ENCODE data around the gene ZNF672.

ZNF672 gene

GRCh38 chr1:248847956-248848561 lies 10.0 kb downstream of the ZNF672 start:
- Histone ChIP-seq H3K9me3 (ENCODE audit: insufficient read depth, low read depth, low read length) (no peaks in the 10 kb centered on the region), H4K20me1 (ENCODE audit: insufficient read depth, low read length, poor library complexity, severe bottlenecking) (no peaks in the 10 kb centered on the region), H2AFZ (ENCODE audit: low read length) (no peak overlapping the region), H3K9me2 (replicated peaks; ENCODE audit: low read depth, low read length) (no peaks in the 10 kb centered on the region), H3K27me3 (ENCODE audit: insufficient read depth, low read length, poor library complexity, severe bottlenecking) (no peaks in the 10 kb centered on the region), H3K36me3 (ENCODE audit: insufficient read depth, low read length) (peaks cover 62% of the 10 kb centered on the region; the same call in 1 of the 2 replicates), H3K9ac (ENCODE audit: low read depth, low read length, poor library complexity, severe bottlenecking) (no peak overlapping the region), H3F3A (ENCODE audit: low read depth) (no peaks in the 10 kb centered on the region), H3K4me1 (ENCODE audit: insufficient read depth, low read length, poor library complexity, severe bottlenecking) (peaks cover 21% of the 10 kb centered on the region), H3K4me3 (ENCODE audit: low read length, poor library complexity, severe bottlenecking) (no peak overlapping the region), H3K4me2 (ENCODE audit: low read depth, low read length, poor library complexity, severe bottlenecking) (no peak overlapping the region), H3K79me2 (ENCODE audit: insufficient read depth, low read length) (peaks cover 8% of the 10 kb centered on the region)
- TF ChIP-seq EZH2phosphoT487 (IDR thresholded peaks at IDR 0.05; ENCODE audit: borderline replicate concordance): no peak
- TF ChIP-seq, protein P1, sequence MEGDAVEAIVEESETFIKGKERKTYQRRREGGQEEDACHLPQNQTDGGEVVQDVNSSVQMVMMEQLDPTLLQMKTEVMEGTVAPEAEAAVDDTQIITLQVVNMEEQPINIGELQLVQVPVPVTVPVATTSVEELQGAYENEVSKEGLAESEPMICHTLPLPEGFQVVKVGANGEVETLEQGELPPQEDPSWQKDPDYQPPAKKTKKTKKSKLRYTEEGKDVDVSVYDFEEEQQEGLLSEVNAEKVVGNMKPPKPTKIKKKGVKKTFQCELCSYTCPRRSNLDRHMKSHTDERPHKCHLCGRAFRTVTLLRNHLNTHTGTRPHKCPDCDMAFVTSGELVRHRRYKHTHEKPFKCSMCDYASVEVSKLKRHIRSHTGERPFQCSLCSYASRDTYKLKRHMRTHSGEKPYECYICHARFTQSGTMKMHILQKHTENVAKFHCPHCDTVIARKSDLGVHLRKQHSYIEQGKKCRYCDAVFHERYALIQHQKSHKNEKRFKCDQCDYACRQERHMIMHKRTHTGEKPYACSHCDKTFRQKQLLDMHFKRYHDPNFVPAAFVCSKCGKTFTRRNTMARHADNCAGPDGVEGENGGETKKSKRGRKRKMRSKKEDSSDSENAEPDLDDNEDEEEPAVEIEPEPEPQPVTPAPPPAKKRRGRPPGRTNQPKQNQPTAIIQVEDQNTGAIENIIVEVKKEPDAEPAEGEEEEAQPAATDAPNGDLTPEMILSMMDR (conservative IDR thresholded peaks at IDR 0.05; ENCODE audit: low read length): no peak

- Histone ChIP-seq H3K4me2 (ENCODE audit: low read depth, low read length, poor library complexity, severe bottlenecking) (no peak overlapping the region), H3K36me3 (ENCODE audit: insufficient read depth, low read length) (peaks cover 65% of the 10 kb centered on the region; the same call in 1 of the 2 replicates), H3K9me3 (ENCODE audit: insufficient read depth, low read depth, low read length) (no peaks in the 10 kb centered on the region), H3K79me2 (ENCODE audit: insufficient read depth, low read length) (peaks cover 7% of the 10 kb centered on the region; the same call in 1 of the 2 replicates), H3K4me1 (ENCODE audit: insufficient read depth, low read length, poor library complexity, severe bottlenecking) (peaks cover 22% of the 10 kb centered on the region), H3K4me3 (ENCODE audit: low read length, poor library complexity, severe bottlenecking) (no peak overlapping the region), H2AFZ (ENCODE audit: low read length) (no peak overlapping the region), H3F3A (ENCODE audit: low read depth) (no peaks in the 10 kb centered on the region), H3K9me2 (replicated peaks; ENCODE audit: low read depth, low read length) (no peaks in the 10 kb centered on the region), H4K20me1 (ENCODE audit: insufficient read depth, low read length, poor library complexity, severe bottlenecking) (no peaks in the 10 kb centered on the region), H3K27me3 (ENCODE audit: insufficient read depth, low read length, poor library complexity, severe bottlenecking) (no peaks in the 10 kb centered on the region), H3K9ac (ENCODE audit: low read depth, low read length, poor library complexity, severe bottlenecking) (no peak overlapping the region)
- no peak for TF ChIP-seq EZH2phosphoT487 (IDR thresholded peaks at IDR 0.05; ENCODE audit: borderline replicate concordance)
- TF ChIP-seq, protein P1 (conservative IDR thresholded peaks at IDR 0.05; ENCODE audit: low read length): no peak
Observed at GRCh38 chr1:248848602-248849001, 10.6 kb downstream of the ZNF672 start.

- H3K27me3 ChIP-seq (ENCODE audit: insufficient read depth, low read length, poor library complexity, severe bottlenecking): no peaks in the 10 kb centered on the region
- peaks cover 27% of the 10 kb centered on the region for H3K4me1 ChIP-seq (ENCODE audit: insufficient read depth, low read length, poor library complexity, severe bottlenecking)
- no peaks in the 10 kb centered on the region for H3F3A ChIP-seq (ENCODE audit: low read depth)
- peaks cover 68% of the 10 kb centered on the region; the same call in 1 of the 2 replicates for H3K36me3 ChIP-seq (ENCODE audit: insufficient read depth, low read length)
- H4K20me1 ChIP-seq (ENCODE audit: insufficient read depth, low read length, poor library complexity, severe bottlenecking): no peaks in the 10 kb centered on the region
- H2AFZ ChIP-seq (ENCODE audit: low read length): no peak overlapping the region
- H3K4me3 ChIP-seq (ENCODE audit: low read length, poor library complexity, severe bottlenecking): no peak overlapping the region
- no peak overlapping the region for H3K9ac ChIP-seq (ENCODE audit: low read depth, low read length, poor library complexity, severe bottlenecking)
- no peaks in the 10 kb centered on the region for H3K9me2 ChIP-seq (replicated peaks; ENCODE audit: low read depth, low read length)
- no peak for TF ChIP-seq EZH2phosphoT487 (IDR thresholded peaks at IDR 0.05; ENCODE audit: borderline replicate concordance)
- TF ChIP-seq, protein P1 (conservative IDR thresholded peaks at IDR 0.05; ENCODE audit: low read length): no peak
- no peaks in the 10 kb centered on the region for H3K9me3 ChIP-seq (ENCODE audit: insufficient read depth, low read depth, low read length)
- no peak overlapping the region for H3K4me2 ChIP-seq (ENCODE audit: low read depth, low read length, poor library complexity, severe bottlenecking)
- peaks cover 10% of the 10 kb centered on the region; the same call in 1 of the 2 replicates for H3K79me2 ChIP-seq (ENCODE audit: insufficient read depth, low read length)
Observed at GRCh38 chr1:248849152-248849551, 11.1 kb downstream of the ZNF672 start.
